PC-9 (cell line): ENCODE measurements around the gene CAP2.

ENCODE experiments used
- EZH2 ChIP-seq: fragments of 200-600 bp; sonication (generic); IDR thresholded peaks from 2 replicates; pipeline ENCODE4 v1.8.0; 2017; ENCODE audit warnings: antibody characterized with exemption, low read depth
- TF ChIP-seq, protein P1 (sequence below): fragments of 200-600 bp; sonication (generic); conservative IDR thresholded peaks from 2 replicates; pipeline ENCODE4 v1.6.1; 2017; ENCODE audit warnings: mixed run types, antibody characterized with exemption, mild to moderate bottlenecking, moderate library complexity

DNA sequence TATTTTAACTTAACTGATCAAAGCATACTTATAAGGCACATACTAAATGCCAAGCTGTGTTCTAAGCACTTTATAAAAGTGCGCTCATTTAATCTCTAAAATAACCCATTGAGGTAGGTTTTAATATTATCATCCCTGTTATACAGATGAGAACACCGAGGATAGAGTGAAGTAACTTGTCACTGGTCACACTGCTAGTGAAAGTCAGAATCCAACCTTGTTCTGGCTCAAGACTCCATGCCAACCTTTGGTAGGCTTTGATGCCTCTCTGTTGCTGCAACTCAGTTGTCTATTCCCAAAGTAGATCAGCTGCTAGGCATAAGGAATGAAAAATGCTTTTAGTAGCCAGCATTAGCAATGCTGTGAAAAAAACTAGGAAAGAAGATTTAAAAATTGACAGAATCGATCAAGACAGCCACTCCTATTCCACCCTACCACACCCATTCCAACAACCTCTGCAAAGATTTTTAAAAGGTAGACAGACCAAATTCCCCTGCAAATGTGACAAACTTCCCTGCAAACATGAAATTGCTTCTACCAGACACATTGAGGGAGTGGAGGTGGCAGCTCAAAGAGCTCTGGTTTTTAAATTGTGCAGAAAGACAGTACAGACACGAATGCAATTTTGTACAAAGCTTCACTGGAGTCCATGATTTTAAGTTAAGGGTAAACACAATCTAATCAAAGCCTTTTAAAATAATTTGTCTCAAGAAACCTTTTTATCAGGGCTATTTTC lies 39.8 kb upstream of the CAP2 start:
- TF ChIP-seq, protein P1, sequence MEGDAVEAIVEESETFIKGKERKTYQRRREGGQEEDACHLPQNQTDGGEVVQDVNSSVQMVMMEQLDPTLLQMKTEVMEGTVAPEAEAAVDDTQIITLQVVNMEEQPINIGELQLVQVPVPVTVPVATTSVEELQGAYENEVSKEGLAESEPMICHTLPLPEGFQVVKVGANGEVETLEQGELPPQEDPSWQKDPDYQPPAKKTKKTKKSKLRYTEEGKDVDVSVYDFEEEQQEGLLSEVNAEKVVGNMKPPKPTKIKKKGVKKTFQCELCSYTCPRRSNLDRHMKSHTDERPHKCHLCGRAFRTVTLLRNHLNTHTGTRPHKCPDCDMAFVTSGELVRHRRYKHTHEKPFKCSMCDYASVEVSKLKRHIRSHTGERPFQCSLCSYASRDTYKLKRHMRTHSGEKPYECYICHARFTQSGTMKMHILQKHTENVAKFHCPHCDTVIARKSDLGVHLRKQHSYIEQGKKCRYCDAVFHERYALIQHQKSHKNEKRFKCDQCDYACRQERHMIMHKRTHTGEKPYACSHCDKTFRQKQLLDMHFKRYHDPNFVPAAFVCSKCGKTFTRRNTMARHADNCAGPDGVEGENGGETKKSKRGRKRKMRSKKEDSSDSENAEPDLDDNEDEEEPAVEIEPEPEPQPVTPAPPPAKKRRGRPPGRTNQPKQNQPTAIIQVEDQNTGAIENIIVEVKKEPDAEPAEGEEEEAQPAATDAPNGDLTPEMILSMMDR = no peak
- no peak for TF ChIP-seq EZH2
